ENCODE data around the gene ZBTB20.

ZBTB20 gene

GRCh38 chr3:114299941-114300624 is 847.0 kb downstream of the ZBTB20 start:
- H3K27me3 ChIP-seq (ENCODE audit: low read length): no peaks in the 10 kb centered on the region
- no peaks in the 10 kb centered on the region for H3K9me2 ChIP-seq (replicated peaks; ENCODE audit: insufficient read depth, low read length)
- TF ChIP-seq CTCF (IDR thresholded peaks at IDR 0.05; ENCODE audit: insufficient read depth, low read length, poor library complexity, severe bottlenecking) (no peak), EZH2phosphoT487 (conservative IDR thresholded peaks at IDR 0.05; ENCODE audit: low read length) (no peak)
- no peak overlapping the region for H2AFZ ChIP-seq (ENCODE audit: low read depth, low read length, severe bottlenecking)
- no peaks in the 10 kb centered on the region for H3K79me2 ChIP-seq (ENCODE audit: insufficient read depth, low read length)
- H3K27ac ChIP-seq (ENCODE audit: low read depth, low read length): no peak overlapping the region
- H3K36me3 ChIP-seq (ENCODE audit: low read length): no peaks in the 10 kb centered on the region
- H3K4me3 ChIP-seq (ENCODE audit: insufficient read depth, low read length, poor library complexity, severe bottlenecking): no peak overlapping the region
- H3K9ac ChIP-seq (ENCODE audit: low read length): no peak overlapping the region
- no peaks in the 10 kb centered on the region for H3K9me3 ChIP-seq (ENCODE audit: insufficient read depth, low read length)
- H3F3A ChIP-seq (ENCODE audit: insufficient read depth): no peaks in the 10 kb centered on the region
- no peak overlapping the region for H3K4me2 ChIP-seq (ENCODE audit: low read depth, low read length, poor library complexity, severe bottlenecking)
- no peaks in the 10 kb centered on the region for H4K20me1 ChIP-seq (ENCODE audit: low read depth, low read length)

- no peaks in the 10 kb centered on the region for H3K27me3 ChIP-seq (ENCODE audit: low read length)
- no peak overlapping the region for H3K4me2 ChIP-seq (ENCODE audit: low read depth, low read length, poor library complexity, severe bottlenecking)
- H3F3A ChIP-seq (ENCODE audit: insufficient read depth): no peaks in the 10 kb centered on the region
- H3K27ac ChIP-seq (ENCODE audit: low read depth, low read length): no peak overlapping the region
- no peak overlapping the region for H3K4me3 ChIP-seq (ENCODE audit: insufficient read depth, low read length, poor library complexity, severe bottlenecking)
- H3K9ac ChIP-seq (ENCODE audit: low read length): no peak overlapping the region
- H3K9me3 ChIP-seq (ENCODE audit: insufficient read depth, low read length): no peaks in the 10 kb centered on the region
- H2AFZ ChIP-seq (ENCODE audit: low read depth, low read length, severe bottlenecking): no peak overlapping the region
- H4K20me1 ChIP-seq (ENCODE audit: low read depth, low read length): no peaks in the 10 kb centered on the region
- no peak for TF ChIP-seq EZH2phosphoT487 (conservative IDR thresholded peaks at IDR 0.05; ENCODE audit: low read length)
- TF ChIP-seq CTCF (IDR thresholded peaks at IDR 0.05; ENCODE audit: insufficient read depth, low read length, poor library complexity, severe bottlenecking): peak; percentile 57
- H3K79me2 ChIP-seq (ENCODE audit: insufficient read depth, low read length): no peaks in the 10 kb centered on the region
- H3K9me2 ChIP-seq (replicated peaks; ENCODE audit: insufficient read depth, low read length): no peaks in the 10 kb centered on the region
- H3K36me3 ChIP-seq (ENCODE audit: low read length): no peaks in the 10 kb centered on the region
Measured at GRCh38 chr3:114299421-114299820, 847.7 kb downstream of the ZBTB20 start.

- Histone ChIP-seq H3K27ac (ENCODE audit: low read depth, low read length) (no peak overlapping the region), H4K20me1 (ENCODE audit: low read depth, low read length) (no peaks in the 10 kb centered on the region), H3K9ac (ENCODE audit: low read length) (no peak overlapping the region), H3K9me3 (ENCODE audit: insufficient read depth, low read length) (no peaks in the 10 kb centered on the region), H3K27me3 (ENCODE audit: low read length) (no peaks in the 10 kb centered on the region), H3K4me2 (ENCODE audit: low read depth, low read length, poor library complexity, severe bottlenecking) (no peak overlapping the region), H2AFZ (ENCODE audit: low read depth, low read length, severe bottlenecking) (no peak overlapping the region), H3K4me3 (ENCODE audit: insufficient read depth, low read length, poor library complexity, severe bottlenecking) (no peak overlapping the region), H3K79me2 (ENCODE audit: insufficient read depth, low read length) (no peaks in the 10 kb centered on the region), H3F3A (ENCODE audit: insufficient read depth) (peaks cover 10% of the 10 kb centered on the region), H3K36me3 (ENCODE audit: low read length) (no peaks in the 10 kb centered on the region), H3K9me2 (replicated peaks; ENCODE audit: insufficient read depth, low read length) (no peaks in the 10 kb centered on the region)
- no peak for TF ChIP-seq CTCF (IDR thresholded peaks at IDR 0.05; ENCODE audit: insufficient read depth, low read length, poor library complexity, severe bottlenecking)
- TF ChIP-seq EZH2phosphoT487 (conservative IDR thresholded peaks at IDR 0.05; ENCODE audit: low read length): no peak
Measured at GRCh38 chr3:114295946-114296345, 851.1 kb downstream of the ZBTB20 start.

Data from SU-DHL-6 (cell line).